ENCODE data around the gene TUBGCP2.
A peak's percentile ranks its signal among the peaks of the same experiment; 100 is the strongest.

TUBGCP2 gene, protein sequence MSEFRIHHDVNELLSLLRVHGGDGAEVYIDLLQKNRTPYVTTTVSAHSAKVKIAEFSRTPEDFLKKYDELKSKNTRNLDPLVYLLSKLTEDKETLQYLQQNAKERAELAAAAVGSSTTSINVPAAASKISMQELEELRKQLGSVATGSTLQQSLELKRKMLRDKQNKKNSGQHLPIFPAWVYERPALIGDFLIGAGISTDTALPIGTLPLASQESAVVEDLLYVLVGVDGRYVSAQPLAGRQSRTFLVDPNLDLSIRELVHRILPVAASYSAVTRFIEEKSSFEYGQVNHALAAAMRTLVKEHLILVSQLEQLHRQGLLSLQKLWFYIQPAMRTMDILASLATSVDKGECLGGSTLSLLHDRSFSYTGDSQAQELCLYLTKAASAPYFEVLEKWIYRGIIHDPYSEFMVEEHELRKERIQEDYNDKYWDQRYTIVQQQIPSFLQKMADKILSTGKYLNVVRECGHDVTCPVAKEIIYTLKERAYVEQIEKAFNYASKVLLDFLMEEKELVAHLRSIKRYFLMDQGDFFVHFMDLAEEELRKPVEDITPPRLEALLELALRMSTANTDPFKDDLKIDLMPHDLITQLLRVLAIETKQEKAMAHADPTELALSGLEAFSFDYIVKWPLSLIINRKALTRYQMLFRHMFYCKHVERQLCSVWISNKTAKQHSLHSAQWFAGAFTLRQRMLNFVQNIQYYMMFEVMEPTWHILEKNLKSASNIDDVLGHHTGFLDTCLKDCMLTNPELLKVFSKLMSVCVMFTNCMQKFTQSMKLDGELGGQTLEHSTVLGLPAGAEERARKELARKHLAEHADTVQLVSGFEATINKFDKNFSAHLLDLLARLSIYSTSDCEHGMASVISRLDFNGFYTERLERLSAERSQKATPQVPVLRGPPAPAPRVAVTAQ

DNA sequence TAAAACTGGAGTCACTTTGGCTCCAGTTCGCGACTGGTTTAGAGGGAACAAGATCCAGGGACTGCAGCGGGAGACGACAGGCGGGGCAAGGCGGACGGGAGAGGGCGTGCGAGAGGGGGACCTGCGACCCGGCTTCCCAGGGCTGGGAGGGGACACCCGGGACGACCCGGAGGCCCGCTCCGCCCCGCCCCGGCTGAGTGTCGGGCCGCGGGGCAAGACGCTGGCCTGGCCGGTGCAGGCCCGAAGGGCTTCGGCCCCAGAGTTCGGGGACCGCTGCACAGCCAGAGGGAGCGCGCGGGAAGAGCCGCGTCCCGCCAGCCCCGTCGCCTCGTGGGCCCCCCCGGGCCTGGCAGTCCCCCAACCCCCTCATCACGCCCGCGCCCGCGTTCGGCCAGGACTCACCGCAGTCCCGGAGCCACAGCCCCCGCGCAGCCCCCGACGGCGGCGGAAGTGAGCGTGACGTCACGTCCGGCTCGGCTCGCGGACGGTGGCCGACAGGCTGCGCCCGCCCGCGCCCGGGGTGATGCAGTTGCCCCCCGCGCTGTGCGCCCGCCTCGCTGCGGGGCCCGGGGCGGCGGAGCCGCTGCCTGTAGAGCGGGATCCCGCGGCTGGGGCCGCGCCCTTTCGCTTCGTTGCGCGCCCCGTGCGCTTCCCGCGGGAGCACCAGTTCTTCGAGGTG, at the start of gene TUBGCP2, which contains the start of gene ZNF511:
Gene TUBGCP2 (minus strand): TSS at position 452 of the 679 bp plus-strand sequence. CDS start 5,931 bp downstream, outside the sequence.
Gene ZNF511 (plus strand): TSS at position 494 of the 679 bp plus-strand sequence. CDS start 30 bp downstream, at position 524.
- TF ChIP-seq, protein P1, sequence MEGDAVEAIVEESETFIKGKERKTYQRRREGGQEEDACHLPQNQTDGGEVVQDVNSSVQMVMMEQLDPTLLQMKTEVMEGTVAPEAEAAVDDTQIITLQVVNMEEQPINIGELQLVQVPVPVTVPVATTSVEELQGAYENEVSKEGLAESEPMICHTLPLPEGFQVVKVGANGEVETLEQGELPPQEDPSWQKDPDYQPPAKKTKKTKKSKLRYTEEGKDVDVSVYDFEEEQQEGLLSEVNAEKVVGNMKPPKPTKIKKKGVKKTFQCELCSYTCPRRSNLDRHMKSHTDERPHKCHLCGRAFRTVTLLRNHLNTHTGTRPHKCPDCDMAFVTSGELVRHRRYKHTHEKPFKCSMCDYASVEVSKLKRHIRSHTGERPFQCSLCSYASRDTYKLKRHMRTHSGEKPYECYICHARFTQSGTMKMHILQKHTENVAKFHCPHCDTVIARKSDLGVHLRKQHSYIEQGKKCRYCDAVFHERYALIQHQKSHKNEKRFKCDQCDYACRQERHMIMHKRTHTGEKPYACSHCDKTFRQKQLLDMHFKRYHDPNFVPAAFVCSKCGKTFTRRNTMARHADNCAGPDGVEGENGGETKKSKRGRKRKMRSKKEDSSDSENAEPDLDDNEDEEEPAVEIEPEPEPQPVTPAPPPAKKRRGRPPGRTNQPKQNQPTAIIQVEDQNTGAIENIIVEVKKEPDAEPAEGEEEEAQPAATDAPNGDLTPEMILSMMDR (IDR thresholded peaks at IDR 0.05; ENCODE audit: low read depth, low read length, missing control alignments) = peak; percentile 9
- H3K4me3 ChIP-seq (ENCODE audit: low read depth, low read length) = peak within 1 kb of the TSS; percentile 76
- DNase-seq (ENCODE audit: low read depth) = peak; percentile 28
- in situ Hi-C loops (cut with HindIII; ENCODE audit: low sequenced_read_pairs) = no loop called here

DNA sequence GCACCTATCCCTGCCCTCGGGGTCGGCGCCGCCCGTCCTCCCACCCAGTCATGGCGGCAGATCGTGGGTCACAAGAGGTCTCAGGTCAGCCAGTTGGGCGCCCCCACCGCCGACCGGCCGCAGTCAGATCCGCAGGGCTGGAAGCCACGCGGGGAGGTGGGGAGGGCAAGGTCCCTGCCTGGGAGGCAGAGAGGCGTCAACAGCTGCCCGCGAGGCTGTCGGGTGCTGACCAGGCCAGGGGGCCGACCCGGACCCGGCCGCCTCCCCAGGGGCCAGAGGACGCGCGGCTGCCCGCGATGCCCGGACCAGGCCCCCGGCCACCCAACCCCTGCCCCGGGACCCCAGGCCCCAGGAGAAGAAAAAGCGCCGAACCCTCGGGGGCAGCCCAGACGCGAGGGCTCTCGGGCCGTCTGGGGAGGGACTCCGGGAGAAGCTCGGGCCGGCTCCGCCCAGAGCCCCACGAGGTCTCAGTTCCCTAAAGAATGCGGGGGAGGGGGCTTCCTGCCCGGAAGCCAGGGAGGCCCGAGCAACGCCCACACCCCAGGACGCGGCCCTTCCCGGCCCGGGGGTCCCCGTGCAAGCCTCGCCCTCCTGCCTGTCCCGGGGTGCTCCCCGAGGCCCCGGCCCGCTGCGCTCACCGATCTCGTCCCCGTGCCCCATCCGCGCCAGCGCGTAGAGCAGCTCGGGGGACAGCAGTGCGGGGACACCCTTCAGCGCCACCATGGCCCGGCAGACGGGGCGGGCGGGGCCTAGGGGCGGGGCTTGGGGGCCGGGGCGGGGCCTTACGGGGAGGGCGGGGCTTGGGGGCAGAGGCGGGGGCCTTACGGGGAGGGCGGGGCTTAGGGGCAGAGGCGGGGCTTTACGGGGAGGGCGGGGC, 48.9 kb upstream of the TUBGCP2 start, which contains the start of gene FUOM:
Gene FUOM (minus strand): TSS at position 735 of the 877 bp plus-strand sequence. CDS start 12 bp downstream, at position 723.
- DNase-seq (ENCODE audit: low read depth) = no peak
- in situ Hi-C loops (cut with HindIII; ENCODE audit: low sequenced_read_pairs) = no loop called here
- TF ChIP-seq, protein P1 (IDR thresholded peaks at IDR 0.05; ENCODE audit: low read depth, low read length, missing control alignments) = no peak
- H3K4me3 ChIP-seq (ENCODE audit: low read depth, low read length) = peak within 1 kb of the TSS; percentile 54

DNA sequence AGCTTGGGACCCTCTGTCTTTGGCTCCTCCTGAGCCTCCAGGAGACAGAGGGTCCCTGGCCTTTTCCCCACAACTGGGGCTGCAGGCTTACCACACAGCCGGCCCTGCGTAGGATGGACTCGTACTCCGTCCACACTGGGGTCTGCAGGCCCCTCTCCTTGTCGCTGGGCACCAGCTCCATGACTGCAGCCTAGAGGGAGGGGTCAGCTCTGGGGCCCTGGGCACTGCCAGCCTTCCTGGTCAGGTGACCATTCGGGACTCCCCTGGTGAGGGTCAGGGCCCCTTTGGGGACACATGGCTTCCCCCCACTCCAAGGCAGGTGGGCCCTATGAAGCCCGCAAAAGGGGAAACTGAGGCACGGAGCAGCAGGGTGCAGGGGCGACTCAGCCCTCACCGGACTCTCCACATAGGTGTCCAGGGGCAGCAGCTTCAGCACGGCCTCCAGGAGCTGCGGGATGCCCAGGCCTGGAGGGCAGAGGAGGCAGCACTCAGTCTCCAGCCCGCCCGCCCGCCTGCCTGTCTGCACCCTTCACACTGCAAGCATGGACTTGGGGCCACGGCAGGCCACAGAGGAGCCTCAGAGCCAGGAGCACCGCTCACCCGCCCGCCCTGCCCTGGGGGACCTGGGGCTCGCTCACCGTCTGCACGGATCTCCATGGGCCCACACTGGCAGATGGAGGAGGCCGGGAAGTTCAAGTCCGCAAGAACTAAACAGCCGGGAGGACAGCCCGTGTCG, 48.0 kb upstream of the TUBGCP2 start:
- H3K4me3 ChIP-seq (ENCODE audit: low read depth, low read length) = peak overlapping the region; percentile 54
- no peak for DNase-seq (ENCODE audit: low read depth)
- TF ChIP-seq, protein P1 (IDR thresholded peaks at IDR 0.05; ENCODE audit: low read depth, low read length, missing control alignments) = no peak
- in situ Hi-C loops (cut with HindIII; ENCODE audit: low sequenced_read_pairs) = no loop called here

DNA sequence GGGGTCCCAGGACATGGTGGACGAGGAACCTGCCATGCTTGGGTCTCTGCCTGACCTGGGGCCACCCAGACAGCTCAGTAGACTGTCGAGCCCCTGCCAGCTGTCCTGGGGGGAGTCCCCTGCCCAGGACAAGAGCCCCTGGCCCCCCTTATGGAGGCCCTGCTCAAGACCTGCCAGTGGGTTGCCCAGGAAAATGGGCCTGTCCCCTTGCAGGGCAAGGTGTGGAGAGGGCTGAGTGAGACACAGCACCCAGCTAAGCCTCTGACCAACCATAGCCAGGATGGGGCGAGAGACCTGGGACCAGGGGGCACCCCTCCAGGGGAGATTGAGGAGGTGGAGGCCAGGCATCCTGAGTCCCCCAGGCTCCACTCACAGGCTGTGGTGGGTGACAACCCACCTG, 47.3 kb upstream of the TUBGCP2 start:
- in situ Hi-C loops (cut with HindIII; ENCODE audit: low sequenced_read_pairs) = no loop called here
- TF ChIP-seq, protein P1 (IDR thresholded peaks at IDR 0.05; ENCODE audit: low read depth, low read length, missing control alignments) = no peak
- no peak overlapping the region for H3K4me3 ChIP-seq (ENCODE audit: low read depth, low read length)
- DNase-seq (ENCODE audit: low read depth) = no peak

DNA sequence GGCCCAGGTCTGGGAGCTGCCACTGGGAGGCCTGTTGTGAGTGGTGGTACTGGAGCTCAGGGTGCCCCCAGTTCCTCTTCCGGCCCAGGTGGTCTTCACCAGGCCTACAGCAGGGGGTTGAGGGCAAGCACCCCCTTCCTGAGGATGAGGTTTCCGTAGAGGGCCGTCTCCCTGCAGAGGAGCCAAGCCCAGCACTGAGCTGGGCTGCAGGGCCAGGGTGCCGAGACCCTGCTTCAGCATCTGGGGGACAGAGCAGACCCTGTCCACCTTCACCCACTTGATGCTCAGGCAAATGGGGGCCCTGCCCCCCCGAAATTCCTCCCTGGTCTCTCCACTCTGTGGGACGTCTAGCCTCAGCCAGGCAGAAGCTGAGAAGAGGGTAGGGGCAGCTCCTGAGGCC, 46.6 kb upstream of the TUBGCP2 start:
- no peak overlapping the region for H3K4me3 ChIP-seq (ENCODE audit: low read depth, low read length)
- no peak for DNase-seq (ENCODE audit: low read depth)
- TF ChIP-seq, protein P1 (IDR thresholded peaks at IDR 0.05; ENCODE audit: low read depth, low read length, missing control alignments) = no peak
- in situ Hi-C loops (cut with HindIII; ENCODE audit: low sequenced_read_pairs) = no loop called here
